HepG2 (cell line): ENCODE measurements around the gene TESPA1. TPM values are rescaled to one million over a fixed set of nuclear protein-coding genes. Genes with fewer than 3 reads are reported as not detected.

Experiments
- ATAC-seq: fragments of 200-7000 bp; cut with Tn5 transposase; 3 replicates; pipeline ENCODE4 v1.9.1; 2020; ENCODE audit warnings: mild to moderate bottlenecking, moderate library complexity
- BruUV-seq: library from RNA; stranded (reverse); fragments of 400-500 nt; replicated peaks from 2 replicates; lab custom pipeline; 2021; lab: Mats Ljungman, UMichigan
- CTCF ChIA-PET: fragments of 300-600 bp; formaldehyde crosslinking; extraction: SDS; loops from one replicate; lab custom pipeline; 2021; ENCODE audit warnings: low total read pairs, inconsistent platforms, low intra/inter-chr PET ratio; lab: Yijun Ruan, JAX
- POLR2A ChIA-PET: fragments of 350-600 bp; sonication (Branson Sonifier 250); formaldehyde crosslinking; loops from one replicate; lab custom pipeline; 2020; ENCODE audit warnings: antibody characterized with exemption, inconsistent platforms; lab: Yijun Ruan, JAX
- DNase-seq: peaks from one replicate; pipeline ENCODE4 v3.0.0-alpha.2; 2015; ENCODE audit warnings: low spot score
- FAIRE-seq: peaks from 3 replicates; lab custom pipeline; 2011; peaks lifted over from hg19 to GRCh38; lab: Jason Lieb, UNC
- H2AFZ ChIP-seq: one replicate; pipeline ENCODE4 v1.6.1; 2011; ENCODE audit warnings: low read length, inconsistent platforms
- H3K27ac ChIP-seq: fragments of 300-600 bp; 3 replicates; pipeline ENCODE4 v1.8.0; 2011; ENCODE audit warnings: mixed run types, mild to moderate bottlenecking, mixed read lengths, low read length, inconsistent platforms; ENCODE audit not compliant: insufficient read depth; ENCODE audit errors: extremely low read length
- H3K27me3 ChIP-seq, 2 experiments: fragments of 200-600 bp in 1 of 2; 2 replicates in 1 of 2; 3 replicates in 1 of 2; pipeline versions ENCODE4 v1.6.0 to v1.8.0; 2011; ENCODE audit warnings: low read length in 2 of 2, mild to moderate bottlenecking in 2 of 2, moderate library complexity in 2 of 2, inconsistent platforms in 1 of 2; ENCODE audit not compliant: insufficient read depth in 2 of 2, control insufficient read depth in 1 of 2
- H3K36me3 ChIP-seq, 2 experiments: fragments of 200-600 bp in 1 of 2; replicated peaks in 1 of 2; 2 replicates in 1 of 2; 3 replicates in 1 of 2; pipeline versions ENCODE4 v1.5.1 to v1.8.0; 2011; ENCODE audit warnings: low read length in 2 of 2, inconsistent platforms in 1 of 2; ENCODE audit not compliant: insufficient read depth in 2 of 2, control insufficient read depth in 1 of 2
- H3K4me1 ChIP-seq: 2 replicates; pipeline ENCODE4 v1.5.1; 2012; ENCODE audit warnings: low read length, inconsistent platforms; ENCODE audit not compliant: insufficient read depth
- H3K4me2 ChIP-seq: 2 replicates; pipeline ENCODE4 v1.6.0; 2011; ENCODE audit warnings: low read depth, low read length, inconsistent platforms
- H3K4me3 ChIP-seq, 3 experiments: fragments of 200-600 bp in 1 of 3; sonication (generic), shearing (Covaris generic) in 1 of 3; replicated peaks in 1 of 3; 2 replicates each; pipeline ENCODE4 v1.5.1; 2011 to 2016; ENCODE audit warnings: low read length in 3 of 3, inconsistent platforms in 2 of 3, low read depth in 2 of 3, mild to moderate bottlenecking in 2 of 3, control low read depth in 1 of 3, mixed read lengths in 1 of 3; ENCODE audit not compliant: insufficient read depth in 1 of 3
- H3K79me2 ChIP-seq: one replicate; pipeline ENCODE4 v1.6.1; 2011; ENCODE audit warnings: low read length, inconsistent platforms; ENCODE audit not compliant: insufficient read depth
- H3K9ac ChIP-seq: 2 replicates; pipeline ENCODE4 v1.6.0; 2011; ENCODE audit warnings: mild to moderate bottlenecking, low read depth, low read length, inconsistent platforms; ENCODE audit not compliant: insufficient read depth
- H3K9me3 ChIP-seq: 2 replicates; pipeline ENCODE4 v1.5.1; 2012; ENCODE audit warnings: mild to moderate bottlenecking, low read length
- H4K20me1 ChIP-seq: 2 replicates; pipeline ENCODE4 v1.6.0; 2011; ENCODE audit warnings: inconsistent platforms, mild to moderate bottlenecking, low read length, moderate library complexity; ENCODE audit not compliant: insufficient read depth
- BHLHE40 ChIP-seq: IDR thresholded peaks from 2 replicates; pipeline ENCODE4 v1.6.1; 2011; ENCODE audit warnings: low read length, improper control_type of control experiment
- EHMT2 ChIP-seq: fragments of 200-600 bp; sonication (generic); IDR thresholded peaks from 2 replicates; pipeline ENCODE4 v1.7.0; 2017; ENCODE audit warnings: antibody characterized with exemption, low read depth, low read length, borderline replicate concordance
- IKZF5 ChIP-seq: IDR thresholded peaks from 2 replicates; pipeline ENCODE4 v1.6.1; 2018; ENCODE audit warnings: missing genetic modification reagents, mild to moderate bottlenecking, missing compliant biosample characterization
- ISL2 ChIP-seq: sonication (generic); formaldehyde crosslinking; IDR thresholded peaks from 2 replicates; pipeline ENCODE4 v1.5.0; 2020; ENCODE audit warnings: missing genetic modification reagents
- MYC ChIP-seq: sonication (generic); formaldehyde crosslinking; IDR thresholded peaks from 2 replicates; pipeline ENCODE4 v1.9.0; 2021; ENCODE audit warnings: missing genetic modification reagents, borderline replicate concordance
- NCOA5 ChIP-seq: sonication (generic); formaldehyde crosslinking; IDR thresholded peaks from 2 replicates; pipeline ENCODE4 v1.4.0; 2020; ENCODE audit warnings: missing genetic modification reagents
- POLR2G ChIP-seq: fragments of 200-400 bp; formaldehyde crosslinking; IDR thresholded peaks from 2 replicates; pipeline ENCODE4 v1.6.1; 2018; ENCODE audit warnings: mild to moderate bottlenecking, low read depth, low read length, moderate library complexity
- RBM39 ChIP-seq: fragments of 200-400 bp; formaldehyde crosslinking; IDR thresholded peaks from one replicate; pipeline ENCODE4 v1.6.1; 2018; ENCODE audit warnings: antibody characterized with exemption, mild to moderate bottlenecking, low read depth, low read length; ENCODE audit not compliant: poor library complexity, severe bottlenecking
- SNRNP70 ChIP-seq: fragments of 200-400 bp; formaldehyde crosslinking; IDR thresholded peaks from 2 replicates; pipeline ENCODE4 v1.6.1; 2017; ENCODE audit warnings: mild to moderate bottlenecking, low read depth, low read length, moderate library complexity
- SOX5 ChIP-seq: IDR thresholded peaks from 2 replicates; pipeline ENCODE4 v1.6.1; 2016; ENCODE audit warnings: borderline replicate concordance
- ZBTB37 ChIP-seq: sonication (generic); formaldehyde crosslinking; IDR thresholded peaks from 2 replicates; pipeline ENCODE4 v1.4.0; 2020; ENCODE audit warnings: mild to moderate bottlenecking, missing genetic modification reagents
- ZBTB43 ChIP-seq: sonication (generic); formaldehyde crosslinking; conservative IDR thresholded peaks from 2 replicates; pipeline ENCODE4 v1.4.0; 2020; ENCODE audit warnings: missing genetic modification reagents
- ZFP90 ChIP-seq: sonication (generic); formaldehyde crosslinking; IDR thresholded peaks from 2 replicates; pipeline ENCODE4 v1.8.0; 2022; ENCODE audit warnings: missing genetic modification reagents, mild to moderate bottlenecking, inconsistent platforms, borderline replicate concordance
- ZNF639 ChIP-seq: conservative IDR thresholded peaks from 2 replicates; pipeline ENCODE4 v1.6.1; 2018; ENCODE audit warnings: missing genetic modification reagents
- WGBS: methylation state at CpG from one replicate; pipeline ENCODE4 v1.1.6; 2017; ENCODE audit warnings: low lambda C conversion rate; 5-methylcytosine and 5-hydroxymethylcytosine counted together
- in situ Hi-C: cut with HindIII; loops from 2 replicates; pipeline ENCODE4 v1.10.0; 2017; ENCODE audit warnings: low pct_unique_long_range_greater_than_20kb; ENCODE audit not compliant: extremely low pct_ligation_motif_present
- intact Hi-C: fragments of 100-400 bp; cut with micrococcal nuclease; formaldehyde crosslinking; loops from one replicate; pipeline ENCODE4 v1.10.0; 2022; ENCODE audit not compliant: unreplicated experiment
- polyA plus RNA-seq, 8 experiments: library from polyadenylated mRNA; depleted of rRNA in 3 of 8; stranded (reverse) in 7 of 8; unstranded in 1 of 8; fragments of >200 nt; fragmentation: Illumina TruSeq in 4 of 8; extraction: Trizol in 4 of 8; gene quantifications; 2 replicates each; pipeline versions ENCODE4 v1.2.1 to v1.2.3, GENCODE V29; 2011 to 2016; ENCODE audit warnings: low read depth in 4 of 8, missing spikeins in 1 of 8, mixed read lengths in 1 of 8; ENCODE audit not compliant: insufficient read depth in 1 of 8
- total RNA-seq, 5 experiments: library from RNA; depleted of rRNA; stranded (reverse); fragments of >200 nt; fragmentation: Illumina TruSeq; extraction: Trizol; gene quantifications; 2 replicates each; pipeline ENCODE4 v1.2.3, GENCODE V29; 2016; ENCODE audit warnings: low read depth in 1 of 5

The TESPA1 gene
- total and polyA plus RNA-seq, 2 of the 13 experiments (the other 11 are each of a cell fraction or from before 2014, with no cell fraction given): not detected

GRCh38 chr12:54968181-54968730, 16.3 kb downstream of the TESPA1 start:
- no TSS peak for BruUV-seq
- CTCF ChIA-PET: no interaction called here
- Histone ChIP-seq H3K9me3 (no peaks in the 10 kb centered on the region), H3K4me2 (no peak overlapping the region), H3K4me1 (no peaks in the 10 kb centered on the region), H3K27me3 (peaks cover 0 to 3% of the 10 kb centered on the region in 2 experiments; a peak in 2 of 5 replicates), H3K36me3 (no peaks in the 10 kb centered on the region), H2AFZ (no peak overlapping the region), H3K9ac (no peak overlapping the region), H3K4me3 (no peak overlapping the region), H3K27ac (no peak overlapping the region), H4K20me1 (no peaks in the 10 kb centered on the region), H3K79me2 (no peaks in the 10 kb centered on the region)
- TF ChIP-seq SNRNP70: no peak
- no peak for TF ChIP-seq ZFP90
- TF ChIP-seq RBM39: no peak
- in situ Hi-C loops (no loop called here), intact Hi-C loops (no loop called here)
- 0% methylated on average over 4 of the region's 4 CpGs for WGBS
- ATAC-seq (no peak), FAIRE-seq (no peak), DNase-seq (no peak)
- POLR2A ChIA-PET: no interaction called here

GRCh38 chr12:54967461-54967860, 17.1 kb downstream of the TESPA1 start:
- CTCF ChIA-PET: no interaction called here
- no peak for FAIRE-seq
- TF ChIP-seq MYC (CRISPR knock-in tag): no peak
- TF ChIP-seq ZBTB37 (CRISPR knock-in tag): no peak
- no peak for TF ChIP-seq BHLHE40
- TF ChIP-seq ISL2: no peak
- TF ChIP-seq POLR2G: no peak
- no peak for TF ChIP-seq ZNF639 (CRISPR knock-in tag)
- TF ChIP-seq SOX5: no peak
- no peak for TF ChIP-seq NCOA5
- no peak for TF ChIP-seq IKZF5 (CRISPR knock-in tag)
- TF ChIP-seq ZBTB43 (CRISPR knock-in tag): no peak
- no peak for TF ChIP-seq EHMT2

More at GRCh38 chr12:54967461-54967860, 17.1 kb downstream of the TESPA1 start:
- H3K4me1 ChIP-seq: no peaks in the 10 kb centered on the region
- DNase-seq: no peak
- 5% methylated on average over 2 of the region's 2 CpGs for WGBS
- no peak overlapping the region for H3K4me3 ChIP-seq
- no peak for ATAC-seq
- POLR2A ChIA-PET: no interaction called here
- intact Hi-C loops (no loop called here), in situ Hi-C loops (no loop called here)
- no peak overlapping the region for H2AFZ ChIP-seq
- no peak overlapping the region for H3K9ac ChIP-seq
- H3K9me3 ChIP-seq: no peaks in the 10 kb centered on the region
- BruUV-seq: no TSS peak
- no peak overlapping the region for H3K27ac ChIP-seq
- peaks cover 0 to 6% of the 10 kb centered on the region in 2 experiments; a peak in 2 of 5 replicates for H3K27me3 ChIP-seq
- no peak overlapping the region for H3K4me2 ChIP-seq
- H4K20me1 ChIP-seq: no peaks in the 10 kb centered on the region
- no peaks in the 10 kb centered on the region for H3K79me2 ChIP-seq
- no peaks in the 10 kb centered on the region for H3K36me3 ChIP-seq
